OCI-LY3 (cell line): ENCODE results near the gene WDR27.

Experiments used
- CTCF ChIP-seq: fragments of 200-600, 300-600 bp; sonication (generic); IDR thresholded peaks from 2 replicates; pipeline ENCODE4 v1.5.1; 2014; ENCODE audit warnings: antibody characterized with exemption, low read length, low read depth
- EZH2phosphoT487 ChIP-seq: fragments of 200-600 bp; shearing (Covaris generic); IDR thresholded peaks from 2 replicates; pipeline ENCODE4 v1.6.1; 2018; ENCODE audit warnings: antibody characterized with exemption, mixed run types, low read depth

GRCh38 chr6:169449221-169449620, 252.6 kb downstream of the WDR27 start:
- TF ChIP-seq CTCF (no peak), EZH2phosphoT487 (no peak)
